Activated CD4-positive, alpha-beta T cell treated with anti-CD3 and anti-CD28 coated beads for 1 hour (primary cell): ENCODE data around the gene HIGD2A.
A peak's percentile ranks its signal among the peaks of the same experiment; 100 is the strongest.
"Not testable (repeated sequence)": the region's sequence is repeated elsewhere in the genome, so short reads cannot be mapped to it uniquely, and the experiment has no call there.

Source experiments
- DNase-seq: peaks from one replicate; pipeline ENCODE4 v3.0.0-alpha.2; 2020

Gene HIGD2A

DNA sequence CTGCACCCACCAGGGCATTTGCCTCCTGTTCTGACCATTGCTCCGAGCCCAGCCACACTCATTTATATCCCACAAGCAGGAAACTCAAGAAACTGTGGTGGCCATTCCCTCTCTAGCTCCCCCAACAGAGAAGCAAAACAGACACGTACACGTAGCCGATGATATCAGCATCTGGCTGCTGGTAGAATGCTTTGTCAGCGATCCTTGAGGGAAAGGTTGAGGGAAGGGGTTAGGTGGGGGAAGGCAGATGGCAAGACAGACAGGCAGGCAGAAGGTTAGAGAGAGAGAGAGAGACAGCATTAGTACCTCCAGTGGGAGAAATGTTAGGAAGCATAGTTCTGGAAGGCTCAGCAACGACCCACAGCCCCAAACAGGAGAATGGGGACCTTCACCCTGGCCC, 7.8 kb downstream of the HIGD2A start:
- no peak for DNase-seq

DNA sequence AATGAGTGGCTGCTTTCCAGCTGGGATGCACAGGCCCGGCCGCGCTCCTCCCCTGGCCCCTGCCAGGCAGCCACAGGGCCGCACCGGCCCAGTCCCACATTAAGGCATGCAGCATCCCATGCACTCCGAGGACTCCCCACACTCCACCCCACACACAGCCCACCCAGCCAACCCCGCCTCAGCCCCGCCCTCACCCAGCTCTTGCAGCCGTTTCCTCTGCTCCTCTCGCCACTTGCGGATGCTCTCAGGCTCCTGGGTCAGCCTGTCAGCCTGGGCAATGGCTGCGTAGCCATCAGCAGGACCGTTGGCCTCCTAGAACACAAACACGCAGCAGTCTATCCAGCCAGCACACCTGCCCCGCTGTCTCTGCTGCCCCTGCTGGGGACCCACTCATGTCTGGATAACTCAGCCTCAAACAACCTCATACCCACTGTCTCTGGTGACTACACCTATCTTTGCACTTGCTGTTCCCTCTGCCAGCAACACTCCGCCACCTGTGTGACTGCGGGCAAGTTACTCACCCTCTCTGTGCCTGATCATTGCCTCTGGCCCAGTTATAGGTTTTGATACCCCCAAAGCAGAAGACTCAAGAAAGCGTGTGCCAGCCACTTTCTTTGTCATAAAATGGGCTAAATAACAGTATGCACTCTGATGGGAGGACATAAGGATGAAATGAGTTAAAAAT, 9.3 kb downstream of the HIGD2A start:
- no peak for DNase-seq

DNA sequence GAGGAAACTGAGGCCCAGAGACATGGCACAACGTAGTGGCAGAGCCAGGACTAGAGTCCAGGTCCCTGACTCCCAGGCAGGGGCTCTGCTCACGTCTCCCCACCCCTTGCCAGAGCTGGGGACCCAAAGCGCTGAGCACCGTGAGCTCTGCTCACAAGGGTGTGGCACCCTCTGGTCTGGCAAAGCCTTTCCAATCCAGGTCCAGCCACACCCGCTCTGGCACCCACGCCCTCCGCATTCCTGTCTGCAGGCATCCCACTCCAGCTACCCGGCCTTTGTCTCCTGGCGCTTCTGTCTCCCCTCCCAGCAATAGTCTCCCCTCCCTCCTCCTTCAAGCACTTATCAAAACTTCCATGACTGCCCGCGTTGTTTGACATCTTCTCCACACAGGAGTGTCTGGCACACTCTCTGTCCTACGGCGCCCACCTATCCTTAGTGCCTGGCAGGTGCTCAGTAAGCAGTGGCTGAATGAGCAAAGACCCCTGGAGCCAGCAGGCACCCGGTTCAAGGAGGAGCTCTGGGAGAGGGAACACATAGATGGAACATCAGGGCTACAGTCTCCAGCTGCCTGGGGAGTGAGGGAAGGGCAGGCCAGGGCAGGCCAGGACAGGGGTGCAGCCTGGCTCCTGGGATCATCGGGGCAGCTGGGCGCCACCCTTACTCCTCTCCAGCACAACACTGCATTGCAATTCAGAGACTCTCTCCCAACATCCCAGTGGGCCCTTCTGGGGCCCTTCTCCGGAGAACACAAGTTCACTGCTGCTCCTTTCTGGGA, 12.0 kb downstream of the HIGD2A start:
- no peak for DNase-seq

DNA sequence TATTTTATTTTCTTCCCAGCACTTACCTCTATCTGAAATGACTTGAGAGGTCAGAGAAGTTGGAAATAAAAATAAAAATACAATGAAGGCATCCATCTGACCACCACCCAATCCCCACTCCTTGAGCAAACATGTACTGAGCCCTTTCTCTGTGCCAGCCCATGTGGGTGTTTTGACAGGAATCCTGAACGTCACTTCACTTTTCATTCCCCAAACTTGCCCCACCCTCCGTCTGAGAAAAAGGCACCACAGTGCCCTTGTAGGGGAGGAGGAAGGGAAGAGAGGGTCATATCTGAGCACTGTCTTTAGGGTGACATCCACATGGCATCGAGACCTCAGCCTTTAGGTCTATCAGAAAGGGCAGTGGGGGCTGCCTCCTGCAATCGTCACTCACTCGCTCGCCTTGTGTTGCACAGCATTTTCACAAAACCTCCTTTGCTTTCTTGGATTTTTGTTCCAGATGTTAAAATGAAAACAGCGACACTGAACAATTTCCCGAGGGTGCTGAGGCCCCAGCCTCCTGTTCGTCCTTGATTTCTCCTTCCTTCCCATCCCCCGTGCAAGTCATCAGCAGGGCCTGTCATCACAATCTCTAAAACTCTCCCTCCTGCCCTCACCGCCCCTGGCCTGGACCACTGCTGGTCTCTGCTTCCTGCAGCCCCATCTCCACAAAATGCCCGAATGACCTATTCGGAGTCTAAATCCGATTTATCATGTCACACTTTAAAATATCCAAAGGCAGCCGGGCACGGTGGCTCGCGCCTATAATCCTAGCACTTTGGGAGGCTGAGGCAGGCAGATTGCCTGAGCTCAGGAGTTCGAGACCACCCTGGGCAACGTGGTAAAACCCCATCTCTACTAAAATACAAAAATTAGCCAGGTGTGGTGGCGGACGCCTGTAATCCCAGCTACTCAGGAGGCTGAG, 13.0 kb downstream of the HIGD2A start:
- DNase-seq: no peak

DNA sequence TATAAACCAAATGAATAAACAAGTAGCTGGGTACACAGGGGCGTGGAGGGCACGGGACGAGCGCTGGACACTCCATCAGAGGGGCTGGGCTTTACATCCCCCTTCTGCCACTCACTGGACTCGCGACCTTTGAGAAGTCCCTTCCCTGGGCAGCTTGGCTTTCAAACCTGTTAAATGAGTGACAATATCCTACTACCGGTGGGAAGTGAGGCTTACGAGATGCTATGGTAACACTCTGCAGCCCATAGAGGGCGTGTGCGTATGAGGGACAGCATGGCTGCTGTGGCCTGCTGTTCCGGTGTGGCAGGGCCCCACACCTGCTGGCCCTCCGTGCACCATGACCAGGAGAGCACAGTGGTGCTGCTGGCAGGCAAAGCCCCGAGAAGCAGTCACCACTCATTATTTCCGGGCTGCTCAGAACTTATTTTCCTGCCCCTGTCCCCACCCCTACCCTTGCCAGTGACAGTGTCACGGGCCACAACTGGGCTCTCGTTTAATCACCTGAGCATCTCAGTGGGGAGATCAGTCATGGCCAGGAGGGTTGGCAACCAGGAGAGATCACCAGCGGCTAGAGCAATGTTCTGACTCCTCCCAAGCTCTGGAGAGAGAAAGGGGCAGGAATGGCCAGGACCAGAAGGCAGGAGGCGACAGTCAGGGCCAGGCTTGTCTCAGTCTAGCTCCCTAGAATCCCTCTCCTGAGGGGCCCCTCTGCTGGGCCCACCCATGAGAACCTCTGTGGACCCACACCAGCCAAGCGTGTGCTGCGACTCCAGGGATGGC, 17.3 kb downstream of the HIGD2A start:
- DNase-seq: no peak

DNA sequence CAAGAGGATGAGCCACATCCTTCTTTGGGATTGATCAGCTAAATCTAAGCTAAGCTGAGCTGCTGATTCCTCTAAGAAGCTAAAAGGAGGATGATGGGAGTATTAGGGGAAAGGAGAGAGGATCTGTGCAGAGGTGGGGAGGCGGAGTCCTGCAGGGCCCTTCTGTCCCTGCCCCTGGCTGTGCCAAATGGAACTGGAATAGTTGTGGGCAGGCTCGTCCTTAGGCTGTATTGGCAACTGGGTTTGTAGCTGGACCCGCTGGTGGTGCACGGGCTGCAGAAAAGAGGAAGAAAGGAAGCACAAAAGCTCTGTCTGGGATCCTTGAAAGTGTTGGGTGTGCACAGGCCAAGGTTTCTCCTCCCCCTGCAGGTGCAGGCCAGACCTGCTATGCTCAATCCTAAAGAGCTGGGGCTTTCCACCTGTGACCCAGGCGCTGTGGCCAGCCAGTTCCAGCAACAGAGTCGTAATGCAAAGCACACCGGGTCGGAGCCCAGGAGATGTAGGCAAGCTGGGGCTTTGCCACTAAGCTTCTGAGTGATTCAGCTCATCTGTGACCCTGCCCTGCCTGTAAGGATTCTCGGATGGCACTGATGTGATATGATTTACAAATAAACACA, 18.0 kb downstream of the HIGD2A start:
- no peak for DNase-seq

DNA sequence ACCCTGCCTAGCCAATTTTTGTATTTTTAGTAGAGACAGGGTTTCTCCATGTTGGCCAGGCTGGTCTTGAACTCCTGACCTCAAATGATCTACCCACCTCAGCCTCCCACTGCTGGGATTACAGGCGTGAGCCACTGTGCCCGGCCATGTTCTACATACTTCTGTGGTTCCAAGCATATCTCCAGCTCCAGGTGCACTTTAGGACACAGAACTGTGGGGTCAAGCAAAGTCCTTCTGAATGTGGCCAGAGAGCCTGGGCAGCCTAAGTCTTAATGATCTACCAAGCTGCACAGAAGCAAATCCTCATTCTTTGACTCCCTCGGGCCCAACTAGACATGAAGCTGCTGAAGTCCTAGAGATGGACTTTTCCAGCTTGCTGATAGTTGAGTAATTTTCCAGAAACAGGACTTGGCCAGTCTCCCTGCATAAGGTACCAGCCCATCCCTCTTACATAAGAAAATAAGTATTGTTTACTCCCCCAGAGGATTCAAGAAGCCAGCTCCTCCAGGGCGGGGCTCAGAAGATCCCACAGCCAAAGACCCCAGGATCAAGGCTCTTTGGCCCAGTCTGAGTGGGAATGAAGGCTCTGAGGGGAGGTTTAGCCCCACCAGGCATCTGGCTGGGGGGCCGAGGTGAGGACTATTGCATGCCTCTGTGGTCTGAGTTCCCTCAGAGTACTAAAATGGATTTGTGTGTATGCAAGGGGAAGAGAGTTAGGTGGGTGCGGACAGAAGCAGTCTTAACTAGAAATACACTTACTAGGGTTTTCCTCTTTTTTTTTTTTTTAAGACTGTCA, 19.1 kb downstream of the HIGD2A start:
- DNase-seq: no peak

DNA sequence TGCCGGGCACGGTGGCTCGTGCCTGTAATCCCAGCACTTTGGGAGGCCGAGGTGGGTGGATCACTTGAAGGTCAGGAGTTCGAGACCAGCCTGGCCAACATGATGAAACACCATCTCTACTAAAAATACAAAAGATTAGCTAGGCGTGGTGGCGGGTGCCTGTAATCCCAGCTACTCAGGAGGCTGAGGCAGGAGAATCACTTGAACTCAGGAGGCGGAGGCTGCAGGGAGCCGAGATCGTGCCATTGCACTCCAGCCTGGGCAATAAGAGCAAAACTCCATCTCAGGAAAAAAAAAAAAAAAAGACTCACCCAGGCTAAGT, 19.7 kb downstream of the HIGD2A start:
- not testable (repeated sequence) for DNase-seq

DNA sequence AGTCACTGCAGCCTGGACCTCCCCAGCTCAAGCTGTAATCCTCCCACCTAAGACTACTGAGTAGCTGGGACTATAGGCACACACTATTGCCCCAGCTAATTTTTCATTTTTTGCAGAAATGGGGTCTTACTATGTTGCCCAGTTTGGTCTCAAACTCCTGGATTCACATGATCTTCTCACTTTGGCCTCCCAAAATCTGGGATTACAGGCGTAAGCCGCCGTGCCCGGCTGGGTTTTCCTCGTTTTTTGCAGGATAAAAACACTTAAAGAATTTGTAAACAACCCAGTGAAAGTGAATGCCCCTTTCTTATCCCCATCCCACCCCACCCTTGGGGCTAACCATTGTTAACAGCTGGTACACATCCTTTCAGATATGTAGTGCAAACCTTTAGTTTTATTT, 20.0 kb downstream of the HIGD2A start:
- DNase-seq: no peak

DNA sequence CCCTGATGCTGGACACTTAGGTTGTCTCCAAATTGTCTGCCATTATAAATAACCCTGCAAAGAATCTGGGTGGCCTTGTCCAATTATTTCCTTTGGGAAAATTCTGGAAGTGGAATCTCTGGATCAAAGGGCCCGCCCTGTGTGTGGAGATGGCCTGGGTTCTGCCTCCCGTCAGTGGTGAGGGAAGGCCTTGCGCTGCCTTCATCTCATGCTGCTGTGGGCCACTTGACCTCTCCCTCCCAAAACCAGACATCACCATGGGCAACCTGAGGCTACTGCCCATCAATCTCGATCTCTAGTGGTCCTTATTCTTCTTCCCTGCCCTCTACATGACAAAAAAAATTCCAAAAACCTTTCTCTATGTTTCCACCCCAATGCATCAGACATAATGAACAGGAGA, 21.2 kb downstream of the HIGD2A start:
- DNase-seq: no peak

DNA sequence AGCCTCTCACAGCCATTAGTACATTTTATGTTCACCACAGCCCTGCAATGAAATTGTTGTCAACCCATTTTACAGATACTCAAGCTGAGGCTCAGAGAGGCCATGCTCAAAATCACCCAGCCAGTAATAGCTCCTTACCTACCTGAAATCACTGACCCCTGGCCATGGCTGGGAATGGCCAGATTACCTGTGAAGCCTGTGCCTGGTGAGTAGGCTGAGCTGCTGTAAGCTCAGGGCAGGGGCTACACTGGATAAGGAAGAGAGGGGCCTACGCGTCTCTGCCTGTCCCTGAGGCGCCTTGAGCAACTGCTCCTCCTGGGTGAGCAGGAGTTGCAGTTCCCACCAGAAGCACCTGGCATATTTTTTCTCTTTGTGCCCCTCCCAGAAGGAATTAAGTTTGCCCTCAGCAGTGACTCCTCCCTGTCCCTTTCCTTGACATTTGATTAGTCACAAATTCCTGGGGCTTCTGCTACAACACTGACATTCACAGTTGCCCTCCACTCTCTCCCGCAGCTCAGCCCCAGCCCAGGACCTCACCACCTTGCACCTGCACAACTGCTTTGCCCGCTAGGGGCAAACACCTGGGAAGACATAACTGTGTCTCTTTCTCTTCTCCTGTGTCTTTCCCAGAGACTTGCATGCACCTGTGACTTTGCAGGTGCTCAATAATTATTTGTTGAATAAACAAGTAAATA, 22.1 kb downstream of the HIGD2A start:
- no peak for DNase-seq

DNA sequence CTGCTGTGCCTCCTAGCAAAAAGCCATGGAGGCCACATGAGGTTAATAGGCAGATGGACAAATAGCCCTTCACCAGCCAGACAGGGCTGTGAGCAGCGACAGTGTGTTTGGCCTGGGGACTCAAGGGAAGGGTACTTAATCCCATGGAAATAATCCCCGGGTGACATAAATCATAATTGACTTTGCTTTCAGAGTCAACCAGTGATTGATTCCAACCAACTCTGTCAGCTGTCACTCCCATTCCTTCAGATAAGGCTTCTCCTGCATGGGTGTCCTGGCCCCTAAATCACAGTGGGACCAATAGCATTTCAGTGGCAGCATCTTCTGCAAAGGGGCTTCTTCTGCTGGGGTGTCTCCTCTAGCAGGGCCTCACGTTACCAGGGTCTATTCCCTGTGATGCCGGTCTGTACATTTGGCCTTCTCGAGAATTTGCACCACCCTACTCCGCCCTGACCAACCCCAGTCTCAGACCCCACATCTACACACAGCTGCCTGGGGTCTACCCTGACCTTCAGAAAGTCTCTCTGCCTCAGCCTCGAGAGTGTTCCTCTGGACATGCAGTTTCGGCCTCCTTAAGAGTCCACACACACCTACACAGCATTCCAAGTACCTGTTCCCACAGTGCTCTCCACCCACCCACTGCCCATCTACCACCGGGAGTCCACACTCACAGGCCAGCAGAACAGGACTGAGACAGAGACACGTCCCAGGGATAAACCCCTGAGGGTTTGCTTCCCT, 24.1 kb downstream of the HIGD2A start:
- DNase-seq: no peak

DNA sequence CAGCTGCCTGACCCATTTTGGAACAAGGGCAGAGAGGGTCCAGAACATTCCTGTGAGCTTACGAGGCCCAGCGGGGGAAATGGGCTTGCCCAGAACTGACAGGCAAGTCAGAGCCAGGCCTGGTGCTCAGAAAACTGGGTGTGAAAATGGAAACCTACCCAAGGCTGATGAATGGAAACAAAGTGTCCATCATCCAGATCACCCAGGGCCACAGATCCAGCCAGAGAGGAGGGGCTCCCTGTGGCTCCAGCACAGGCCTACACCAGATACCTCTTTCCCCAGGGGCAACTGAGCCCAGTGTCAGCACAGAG, 24.7 kb downstream of the HIGD2A start:
- DNase-seq: no peak

DNA sequence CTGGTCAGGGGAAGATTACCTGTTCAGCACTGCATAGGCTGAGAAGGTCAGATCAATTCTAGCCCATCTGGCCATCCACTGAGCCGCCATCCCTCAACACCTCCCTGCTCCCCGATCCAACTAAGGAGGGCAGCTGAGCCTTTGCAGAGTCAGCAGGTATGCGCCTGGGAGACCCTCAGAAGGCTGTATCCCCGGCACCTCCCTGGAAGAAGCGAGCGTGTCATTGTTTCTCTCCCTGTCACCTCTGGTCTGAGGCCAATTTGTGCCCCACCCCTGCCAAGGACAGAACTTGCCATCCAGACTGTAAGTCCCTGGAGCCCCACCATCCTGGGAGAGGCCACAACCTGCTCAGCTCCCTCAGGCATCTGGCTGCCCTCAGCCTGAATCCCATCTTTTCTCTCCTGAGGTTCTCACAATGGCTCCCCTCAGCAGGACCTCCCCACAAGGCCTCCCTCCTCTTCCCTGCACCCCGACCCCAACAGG, 25.2 kb downstream of the HIGD2A start:
- no peak for DNase-seq

DNA sequence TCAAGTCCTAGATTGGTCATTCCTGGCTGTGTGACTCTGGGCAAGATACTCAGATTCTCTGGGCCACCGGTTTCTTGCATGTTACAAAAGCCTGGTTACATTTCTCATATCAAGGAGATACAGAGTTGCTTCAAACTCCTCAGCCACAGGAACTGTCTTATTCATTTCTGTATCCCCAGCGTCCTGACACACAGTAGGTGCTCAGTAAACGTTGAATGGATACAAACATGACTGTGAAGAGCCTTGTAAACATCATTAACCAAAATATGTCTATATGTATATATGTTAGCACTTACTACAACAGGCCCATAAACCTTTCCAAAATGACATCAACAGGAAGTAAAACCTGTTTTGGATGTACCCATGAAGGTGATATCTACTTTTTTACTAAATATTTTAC, 26.2 kb downstream of the HIGD2A start:
- DNase-seq: no peak

DNA sequence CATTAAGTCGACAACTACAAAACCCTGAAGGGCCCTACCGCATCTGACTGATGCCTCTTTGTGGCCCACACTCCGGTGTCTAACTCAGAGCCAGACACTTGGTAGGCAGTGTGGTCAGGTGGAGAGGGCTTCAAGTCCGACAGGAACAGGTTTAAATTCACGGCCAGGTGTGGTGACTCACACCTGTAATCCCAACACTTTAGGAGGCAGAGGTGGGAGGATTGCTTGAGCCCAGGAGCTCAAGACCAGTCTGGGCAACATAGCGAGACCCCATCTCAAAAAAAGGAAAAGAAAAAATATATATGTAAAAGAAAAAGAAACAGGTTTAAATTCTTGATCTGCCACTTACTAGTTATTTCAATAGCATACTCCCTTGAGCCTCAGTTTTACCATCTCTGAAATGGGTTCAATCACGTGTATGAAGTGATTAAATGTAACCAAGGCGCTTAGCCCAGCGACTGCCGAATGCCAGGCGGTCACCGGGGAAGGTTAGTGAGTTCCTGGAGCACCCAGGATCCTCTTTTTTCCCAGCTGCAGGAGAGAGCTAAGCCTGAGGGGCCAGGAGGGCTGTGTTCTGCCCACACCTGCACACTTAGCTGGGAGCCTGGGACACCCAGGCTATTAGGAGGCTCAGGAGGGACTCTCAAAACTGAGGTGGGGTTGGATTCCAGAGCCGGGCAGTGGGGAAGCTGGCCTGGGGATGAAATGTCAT, 26.8 kb downstream of the HIGD2A start:
- DNase-seq: no peak

DNA sequence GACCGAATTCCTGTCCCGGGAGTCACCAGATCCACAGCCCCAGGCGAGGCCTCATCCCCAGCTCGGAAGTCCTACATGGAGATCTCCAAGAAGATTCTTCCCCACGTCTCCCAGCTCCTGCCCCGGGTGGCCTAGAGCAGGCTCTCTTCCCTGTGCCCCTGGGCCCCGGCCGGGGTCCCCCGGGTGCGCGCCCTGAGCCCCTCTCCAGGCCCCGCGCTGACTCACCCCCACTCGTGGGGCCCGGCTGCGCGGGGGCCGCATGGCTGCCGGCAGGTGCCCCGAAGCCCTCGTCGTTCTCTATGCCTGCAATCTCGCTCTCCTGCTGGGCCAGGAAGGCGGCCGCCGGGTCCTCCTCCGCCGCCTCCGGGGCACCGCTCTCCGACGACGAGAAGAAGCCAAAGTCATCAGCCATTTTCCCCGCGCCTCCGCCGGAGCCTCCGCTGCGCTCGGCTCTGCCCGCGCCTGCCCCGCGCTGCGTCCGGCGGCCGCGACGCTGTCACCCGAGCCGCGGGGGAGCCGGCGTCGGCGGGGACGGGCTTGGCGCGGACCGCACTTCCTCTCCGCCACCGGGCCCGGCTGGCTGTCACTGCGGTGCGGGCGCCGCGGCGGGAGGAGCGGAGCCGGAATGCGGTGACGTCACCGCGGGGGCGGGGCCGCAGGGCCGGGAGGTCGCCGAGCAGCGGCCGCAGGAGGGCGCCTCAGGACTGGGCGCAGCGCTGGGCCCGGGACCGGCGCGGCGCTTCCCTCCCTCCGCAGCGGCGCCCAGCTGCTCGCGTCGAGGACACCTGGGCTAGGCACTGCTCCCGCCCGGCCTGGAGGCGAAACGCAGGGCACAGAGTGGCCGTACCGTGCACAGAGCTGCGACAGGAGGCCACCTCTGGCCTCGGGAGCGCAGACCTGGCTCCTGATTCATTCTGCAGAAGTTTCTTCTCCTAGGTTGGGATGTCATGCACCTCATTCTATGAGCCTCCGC, 27.7 kb downstream of the HIGD2A start, which contains the start of gene CLTB:
TSS of gene CLTB (minus strand) at position 588 of the 973 bp plus-strand sequence. CDS start at position 412, 176 bp downstream.
- peak; percentile 89 for DNase-seq

DNA sequence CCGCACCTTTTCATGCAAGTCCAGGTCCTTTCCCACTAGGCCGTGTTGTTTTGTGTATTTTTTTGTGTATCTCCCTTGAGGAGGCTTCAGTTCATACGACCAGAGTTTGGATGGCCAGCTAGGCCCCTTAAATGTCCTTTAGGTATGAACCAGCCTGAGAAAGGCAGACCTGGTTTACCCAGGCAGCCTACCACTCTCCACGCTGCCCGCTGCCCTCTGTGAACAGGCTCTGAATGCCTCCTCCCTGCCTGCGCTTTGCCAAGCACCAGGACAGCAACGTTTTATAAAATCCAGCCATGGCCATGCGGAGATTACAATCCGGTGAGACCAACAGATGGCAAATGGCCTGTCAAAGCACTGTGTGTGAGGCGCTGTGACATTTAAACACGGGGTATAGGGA, 28.4 kb downstream of the HIGD2A start:
- no peak for DNase-seq
